GM15510 (cell line): Measurements from ENCODE around the gene CDC5L.

Experiments
- POLR2A ChIP-seq: IDR thresholded peaks from 3 replicates; pipeline ENCODE4 v1.6.1; 2011; ENCODE audit warnings: borderline replicate concordance; ENCODE audit not compliant: insufficient read length; ENCODE audit errors: extremely low read depth

CDC5L gene

GRCh38 chr6:44489910-44490604, 102.6 kb downstream of the CDC5L start:
- TF ChIP-seq POLR2A, result no peak

- TF ChIP-seq POLR2A, result no peak
Observed at GRCh38 chr6:44493132-44493531, 105.6 kb downstream of the CDC5L start.

GRCh38 chr6:44493593-44493992, 106.1 kb downstream of the CDC5L start:
- no peak for TF ChIP-seq POLR2A

- no peak for TF ChIP-seq POLR2A
Observed at GRCh38 chr6:44494011-44494501, 106.5 kb downstream of the CDC5L start.

GRCh38 chr6:44495036-44495901, 107.8 kb downstream of the CDC5L start:
- TF ChIP-seq POLR2A, result no peak

GRCh38 chr6:44496665-44497369, 109.3 kb downstream of the CDC5L start:
- TF ChIP-seq POLR2A, result no peak

- no peak for TF ChIP-seq POLR2A
Observed at GRCh38 chr6:44497807-44498206, 110.3 kb downstream of the CDC5L start.

GRCh38 chr6:44498436-44498835, 110.9 kb downstream of the CDC5L start:
- TF ChIP-seq POLR2A, result no peak

- no peak for TF ChIP-seq POLR2A
Observed at GRCh38 chr6:44499609-44500008, 112.1 kb downstream of the CDC5L start.
